ENCODE measurements around the gene RTCB.

The RTCB gene

DNA sequence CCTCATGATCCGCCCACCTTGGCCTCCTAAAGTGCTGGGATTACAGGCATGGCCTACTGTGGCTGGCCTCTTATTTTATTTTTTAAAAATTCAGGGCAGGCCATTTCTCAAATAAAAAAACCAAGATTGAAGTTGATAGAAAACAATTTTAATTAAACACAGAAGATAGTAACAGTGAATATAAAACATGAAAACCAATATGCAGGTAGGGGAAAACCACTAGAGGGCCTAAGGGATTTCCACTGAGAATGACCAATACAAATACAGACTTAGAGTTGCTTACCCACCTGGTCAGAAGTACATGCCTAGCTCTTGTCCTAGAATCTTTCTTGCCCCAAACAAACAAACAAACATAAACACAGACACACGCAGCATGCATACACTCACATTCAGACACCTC, 1.7 kb upstream of the RTCB start:
- TF ChIP-seq FOXM1 (IDR thresholded peaks at IDR 0.05; ENCODE audit: borderline replicate concordance, low read depth) (no peak), EP300 (IDR thresholded peaks at IDR 0.05; ENCODE audit: borderline replicate concordance) (no peak), TEAD4 (IDR thresholded peaks at IDR 0.05) (no peak), NFIC (IDR thresholded peaks at IDR 0.05) (no peak), CREB1 (IDR thresholded peaks at IDR 0.05; ENCODE audit: low read depth) (no peak), EGR1 (IDR thresholded peaks at IDR 0.05) (no peak), TAF1 (IDR thresholded peaks at IDR 0.05; ENCODE audit: low read depth) (no peak), ZBTB7A (IDR thresholded peaks at IDR 0.05; ENCODE audit: low read depth) (no peak), YY1 (IDR thresholded peaks at IDR 0.05; ENCODE audit: low read depth) (no peak)
- TF ChIP-seq, protein P1, sequence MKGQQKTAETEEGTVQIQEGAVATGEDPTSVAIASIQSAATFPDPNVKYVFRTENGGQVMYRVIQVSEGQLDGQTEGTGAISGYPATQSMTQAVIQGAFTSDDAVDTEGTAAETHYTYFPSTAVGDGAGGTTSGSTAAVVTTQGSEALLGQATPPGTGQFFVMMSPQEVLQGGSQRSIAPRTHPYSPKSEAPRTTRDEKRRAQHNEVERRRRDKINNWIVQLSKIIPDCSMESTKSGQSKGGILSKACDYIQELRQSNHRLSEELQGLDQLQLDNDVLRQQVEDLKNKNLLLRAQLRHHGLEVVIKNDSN (IDR thresholded peaks at IDR 0.05) = no peak

DNA sequence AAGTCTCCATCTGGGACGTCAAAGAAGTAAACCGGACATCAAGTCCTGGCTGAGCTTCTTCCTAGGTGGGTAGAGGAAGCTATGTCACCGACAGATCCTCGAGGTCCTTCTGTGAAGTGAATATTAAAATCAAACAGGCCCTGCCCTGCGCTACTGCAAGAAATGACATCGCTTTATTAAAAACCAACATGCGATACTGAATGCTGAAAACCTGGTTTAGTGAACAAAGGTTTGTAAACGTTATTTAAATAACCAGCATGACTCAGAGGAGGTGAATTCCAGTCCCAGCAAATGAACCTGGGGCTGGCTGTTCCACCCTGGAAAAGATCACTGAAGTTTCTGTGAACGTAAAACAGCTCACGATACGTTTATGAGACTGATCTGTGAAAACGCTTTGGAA, 645 bp downstream of the RTCB start:
- TF ChIP-seq YY1 (IDR thresholded peaks at IDR 0.05; ENCODE audit: low read depth) (no peak), CEBPB (IDR thresholded peaks at IDR 0.05) (no peak), EGR1 (IDR thresholded peaks at IDR 0.05) (no peak), TCF12 (IDR thresholded peaks at IDR 0.05; ENCODE audit: low read depth) (no peak), EP300 (IDR thresholded peaks at IDR 0.05; ENCODE audit: borderline replicate concordance) (no peak), ZBTB7A (IDR thresholded peaks at IDR 0.05; ENCODE audit: low read depth) (no peak), CREB1 (IDR thresholded peaks at IDR 0.05; ENCODE audit: low read depth) (no peak), TEAD4 (IDR thresholded peaks at IDR 0.05) (no peak), TAF1 (IDR thresholded peaks at IDR 0.05; ENCODE audit: low read depth) (no peak), FOXM1 (IDR thresholded peaks at IDR 0.05; ENCODE audit: borderline replicate concordance, low read depth) (no peak), RAD21 (IDR thresholded peaks at IDR 0.05; ENCODE audit: low read depth) (no peak), NFIC (IDR thresholded peaks at IDR 0.05) (no peak)
- TF ChIP-seq, protein P1 (IDR thresholded peaks at IDR 0.05) = no peak
- TF ChIP-seq, protein P2, sequence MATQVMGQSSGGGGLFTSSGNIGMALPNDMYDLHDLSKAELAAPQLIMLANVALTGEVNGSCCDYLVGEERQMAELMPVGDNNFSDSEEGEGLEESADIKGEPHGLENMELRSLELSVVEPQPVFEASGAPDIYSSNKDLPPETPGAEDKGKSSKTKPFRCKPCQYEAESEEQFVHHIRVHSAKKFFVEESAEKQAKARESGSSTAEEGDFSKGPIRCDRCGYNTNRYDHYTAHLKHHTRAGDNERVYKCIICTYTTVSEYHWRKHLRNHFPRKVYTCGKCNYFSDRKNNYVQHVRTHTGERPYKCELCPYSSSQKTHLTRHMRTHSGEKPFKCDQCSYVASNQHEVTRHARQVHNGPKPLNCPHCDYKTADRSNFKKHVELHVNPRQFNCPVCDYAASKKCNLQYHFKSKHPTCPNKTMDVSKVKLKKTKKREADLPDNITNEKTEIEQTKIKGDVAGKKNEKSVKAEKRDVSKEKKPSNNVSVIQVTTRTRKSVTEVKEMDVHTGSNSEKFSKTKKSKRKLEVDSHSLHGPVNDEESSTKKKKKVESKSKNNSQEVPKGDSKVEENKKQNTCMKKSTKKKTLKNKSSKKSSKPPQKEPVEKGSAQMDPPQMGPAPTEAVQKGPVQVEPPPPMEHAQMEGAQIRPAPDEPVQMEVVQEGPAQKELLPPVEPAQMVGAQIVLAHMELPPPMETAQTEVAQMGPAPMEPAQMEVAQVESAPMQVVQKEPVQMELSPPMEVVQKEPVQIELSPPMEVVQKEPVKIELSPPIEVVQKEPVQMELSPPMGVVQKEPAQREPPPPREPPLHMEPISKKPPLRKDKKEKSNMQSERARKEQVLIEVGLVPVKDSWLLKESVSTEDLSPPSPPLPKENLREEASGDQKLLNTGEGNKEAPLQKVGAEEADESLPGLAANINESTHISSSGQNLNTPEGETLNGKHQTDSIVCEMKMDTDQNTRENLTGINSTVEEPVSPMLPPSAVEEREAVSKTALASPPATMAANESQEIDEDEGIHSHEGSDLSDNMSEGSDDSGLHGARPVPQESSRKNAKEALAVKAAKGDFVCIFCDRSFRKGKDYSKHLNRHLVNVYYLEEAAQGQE (IDR thresholded peaks at IDR 0.05; ENCODE audit: low read depth) = no peak
- TF ChIP-seq, protein P3, sequence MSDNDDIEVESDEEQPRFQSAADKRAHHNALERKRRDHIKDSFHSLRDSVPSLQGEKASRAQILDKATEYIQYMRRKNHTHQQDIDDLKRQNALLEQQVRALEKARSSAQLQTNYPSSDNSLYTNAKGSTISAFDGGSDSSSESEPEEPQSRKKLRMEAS (IDR thresholded peaks at IDR 0.05) = no peak

DNA sequence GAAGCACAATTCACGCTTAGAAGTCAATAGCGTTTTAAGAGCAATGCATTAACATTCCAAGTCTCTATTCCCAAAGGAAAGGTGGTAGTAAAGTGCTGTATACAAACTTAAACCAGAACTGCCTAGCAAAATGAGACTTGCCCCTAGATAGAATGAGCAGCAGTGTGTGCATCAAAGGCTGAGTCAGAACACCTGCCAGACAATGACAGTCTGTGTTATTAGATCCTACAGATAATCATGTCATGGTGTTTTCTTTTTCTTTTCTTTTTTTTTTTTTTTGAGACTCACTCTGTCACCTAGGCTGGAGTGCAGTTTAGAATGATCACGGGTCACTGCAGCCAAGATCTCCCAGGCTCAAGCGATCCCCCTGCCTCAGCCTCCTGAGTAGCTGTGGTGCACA, 1.6 kb downstream of the RTCB start:
- TF ChIP-seq, protein P1 (IDR thresholded peaks at IDR 0.05) = no peak
- TF ChIP-seq, protein P2 (IDR thresholded peaks at IDR 0.05; ENCODE audit: low read depth) = no peak
- TF ChIP-seq YY1 (IDR thresholded peaks at IDR 0.05; ENCODE audit: low read depth) (no peak), CEBPB (IDR thresholded peaks at IDR 0.05) (no peak), TAF1 (IDR thresholded peaks at IDR 0.05; ENCODE audit: low read depth) (no peak), EGR1 (IDR thresholded peaks at IDR 0.05) (no peak), ZBTB7A (IDR thresholded peaks at IDR 0.05; ENCODE audit: low read depth) (no peak), CREB1 (IDR thresholded peaks at IDR 0.05; ENCODE audit: low read depth) (no peak), TEAD4 (IDR thresholded peaks at IDR 0.05) (no peak), NFIC (IDR thresholded peaks at IDR 0.05) (no peak), EP300 (IDR thresholded peaks at IDR 0.05; ENCODE audit: borderline replicate concordance) (no peak), FOXM1 (IDR thresholded peaks at IDR 0.05; ENCODE audit: borderline replicate concordance, low read depth) (no peak), RAD21 (IDR thresholded peaks at IDR 0.05; ENCODE audit: low read depth) (no peak), TCF12 (IDR thresholded peaks at IDR 0.05; ENCODE audit: low read depth) (no peak)
- TF ChIP-seq, protein P3 (IDR thresholded peaks at IDR 0.05) = no peak

DNA sequence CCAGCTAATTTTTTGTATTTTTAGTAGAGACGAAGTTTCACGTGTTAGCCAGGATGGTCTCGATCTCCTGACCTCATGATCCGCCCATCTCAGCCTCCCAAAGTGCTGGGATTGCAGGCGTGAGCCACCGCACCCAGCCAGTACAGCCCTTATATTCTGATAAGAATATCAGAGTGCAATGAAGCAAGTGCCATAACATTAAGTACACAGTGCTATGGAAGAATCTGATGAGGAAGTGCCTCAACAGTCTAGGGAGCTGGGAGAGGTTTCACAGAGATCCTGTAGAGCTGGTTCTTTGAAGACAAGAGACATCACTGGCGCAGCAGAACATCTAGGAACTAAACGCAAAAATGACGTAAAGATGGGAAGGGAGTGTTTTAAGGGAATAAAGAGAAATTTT, 2.1 kb downstream of the RTCB start:
- no peak for TF ChIP-seq NFIC (IDR thresholded peaks at IDR 0.05)
- no peak for TF ChIP-seq ZBTB7A (IDR thresholded peaks at IDR 0.05; ENCODE audit: low read depth)
- no peak for TF ChIP-seq EP300 (IDR thresholded peaks at IDR 0.05; ENCODE audit: borderline replicate concordance)

DNA sequence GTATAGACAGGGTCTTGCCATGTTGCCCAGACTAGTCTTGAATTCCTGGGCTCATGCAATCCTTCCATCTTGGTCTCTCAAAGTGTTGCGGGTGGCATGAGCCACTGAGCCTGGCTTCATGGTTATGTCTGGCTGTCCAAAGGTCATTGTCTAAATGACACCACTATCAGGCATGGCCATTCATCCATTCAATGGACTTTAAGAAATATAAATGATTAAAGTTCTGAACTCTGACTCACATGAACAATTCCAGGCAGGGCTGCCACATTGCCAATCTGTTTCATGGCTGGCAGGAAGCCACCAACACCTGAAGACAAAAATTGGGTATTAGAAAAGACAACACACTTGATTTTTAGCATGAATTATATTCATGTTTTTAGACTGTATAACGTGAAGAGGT, 4.1 kb downstream of the RTCB start:
- no peak for TF ChIP-seq YY1 (IDR thresholded peaks at IDR 0.05; ENCODE audit: low read depth)
- TF ChIP-seq FOXM1 (IDR thresholded peaks at IDR 0.05; ENCODE audit: borderline replicate concordance, low read depth) = no peak
- TF ChIP-seq RAD21 (IDR thresholded peaks at IDR 0.05; ENCODE audit: low read depth) = no peak
- TF ChIP-seq EP300 (IDR thresholded peaks at IDR 0.05; ENCODE audit: borderline replicate concordance) = no peak
- no peak for TF ChIP-seq TEAD4 (IDR thresholded peaks at IDR 0.05)
- TF ChIP-seq, protein P3 (IDR thresholded peaks at IDR 0.05) = no peak
- TF ChIP-seq TAF1 (IDR thresholded peaks at IDR 0.05; ENCODE audit: low read depth) = no peak
- TF ChIP-seq CREB1 (IDR thresholded peaks at IDR 0.05; ENCODE audit: low read depth) = no peak
- TF ChIP-seq, protein P1 (IDR thresholded peaks at IDR 0.05) = no peak
- no peak for TF ChIP-seq ZBTB7A (IDR thresholded peaks at IDR 0.05; ENCODE audit: low read depth)
- no peak for TF ChIP-seq NFIC (IDR thresholded peaks at IDR 0.05)
- no peak for TF ChIP-seq TCF12 (IDR thresholded peaks at IDR 0.05; ENCODE audit: low read depth)
- TF ChIP-seq CEBPB (IDR thresholded peaks at IDR 0.05) = no peak
- TF ChIP-seq EGR1 (IDR thresholded peaks at IDR 0.05) = no peak
- TF ChIP-seq, protein P2 (IDR thresholded peaks at IDR 0.05; ENCODE audit: low read depth) = no peak
